ENCODE data around the gene SLC39A5. TPM values are rescaled to one million over a fixed set of nuclear protein-coding genes. Genes with fewer than 3 reads are reported as not detected.

SLC39A5 gene
- total RNA-seq, 6 experiments from 2014 or later = 0.10 TPM; not detected in 5

DNA sequence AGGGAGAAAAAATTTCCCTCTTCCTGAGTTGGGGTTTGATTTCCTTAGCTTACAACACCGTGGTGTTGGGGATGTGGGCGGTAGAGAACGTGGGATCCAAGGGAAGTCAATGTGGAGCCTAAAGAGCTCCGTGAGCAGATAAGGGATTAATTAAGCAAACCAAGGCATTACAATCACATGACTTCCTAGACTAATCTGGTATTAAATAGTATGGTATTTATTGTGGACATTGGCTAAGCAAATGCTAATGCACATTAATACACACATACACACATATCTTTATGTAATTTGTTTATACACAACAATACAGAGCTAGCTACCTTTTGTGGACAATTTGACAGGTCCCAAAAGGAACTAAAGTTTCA, 7.3 kb upstream of the SLC39A5 start:
- DNase-seq = no peak
- Mint-ChIP-seq H3K27me3 (ENCODE audit: insufficient read depth) (peaks cover 9% of the 10 kb centered on the region), H3K9me3 (no peaks in the 10 kb centered on the region), H3K4me1 (ENCODE audit: low read depth) (peaks cover 32% of the 10 kb centered on the region), H3K36me3 (ENCODE audit: low read depth) (no peaks in the 10 kb centered on the region), H3K27ac (peak overlapping the region; percentile 96), H3K4me3 (peak overlapping the region; percentile 94)
- no peak for TF ChIP-seq CTCF (IDR thresholded peaks at IDR 0.05)

GRCh38 chr12:56223571-56224101, 6.2 kb upstream of the SLC39A5 start:
- DNase-seq = no peak
- no peaks in the 10 kb centered on the region for H3K9me3 Mint-ChIP-seq
- no peak for TF ChIP-seq CTCF (IDR thresholded peaks at IDR 0.05)
- H3K4me1 Mint-ChIP-seq (ENCODE audit: low read depth) = peaks cover 32% of the 10 kb centered on the region
- peaks cover 9% of the 10 kb centered on the region for H3K27me3 Mint-ChIP-seq (ENCODE audit: insufficient read depth)
- peak overlapping the region; percentile 88 for H3K27ac Mint-ChIP-seq
- no peaks in the 10 kb centered on the region for H3K36me3 Mint-ChIP-seq (ENCODE audit: low read depth)
- H3K4me3 Mint-ChIP-seq = peak overlapping the region; percentile 90

GRCh38 chr12:56224102-56224701, 5.6 kb upstream of the SLC39A5 start, which contains the start of gene NABP2:
Gene NABP2, plus strand, starts transcription at chr12:56224342. Its CDS starts 515 bp downstream, at chr12:56224857.
- H3K4me1 Mint-ChIP-seq (ENCODE audit: low read depth) = peaks cover 32% of the 10 kb centered on the region
- H3K27me3 Mint-ChIP-seq (ENCODE audit: insufficient read depth) = peaks cover 9% of the 10 kb centered on the region
- peak; percentile 93 for TF ChIP-seq CTCF (IDR thresholded peaks at IDR 0.05)
- DNase-seq = peak; percentile 97
- no peaks in the 10 kb centered on the region for H3K9me3 Mint-ChIP-seq
- no peaks in the 10 kb centered on the region for H3K36me3 Mint-ChIP-seq (ENCODE audit: low read depth)
- peak within 1 kb of the TSS; percentile 88 for H3K27ac Mint-ChIP-seq
- peak within 1 kb of the TSS; percentile 90 for H3K4me3 Mint-ChIP-seq

- H3K4me3 Mint-ChIP-seq = peak overlapping the region; percentile 90
- TF ChIP-seq CTCF (IDR thresholded peaks at IDR 0.05) = no peak
- no peaks in the 10 kb centered on the region for H3K9me3 Mint-ChIP-seq
- DNase-seq = no peak
- H3K27ac Mint-ChIP-seq = peak overlapping the region; percentile 69
- H3K27me3 Mint-ChIP-seq (ENCODE audit: insufficient read depth) = peaks cover 9% of the 10 kb centered on the region
- H3K4me1 Mint-ChIP-seq (ENCODE audit: low read depth) = peaks cover 32% of the 10 kb centered on the region
- H3K36me3 Mint-ChIP-seq (ENCODE audit: low read depth) = no peaks in the 10 kb centered on the region
Observed at GRCh38 chr12:56224954-56225353, 4.9 kb upstream of the SLC39A5 start.

GRCh38 chr12:56229082-56229481, 769 bp upstream of the SLC39A5 start:
- H3K36me3 Mint-ChIP-seq (ENCODE audit: low read depth) = no peaks in the 10 kb centered on the region
- H3K9me3 Mint-ChIP-seq = no peaks in the 10 kb centered on the region
- no peak overlapping the region for H3K4me3 Mint-ChIP-seq
- peaks cover 11% of the 10 kb centered on the region for H3K4me1 Mint-ChIP-seq (ENCODE audit: low read depth)
- DNase-seq = no peak
- no peak for TF ChIP-seq CTCF (IDR thresholded peaks at IDR 0.05)
- H3K27me3 Mint-ChIP-seq (ENCODE audit: insufficient read depth) = peaks cover 6% of the 10 kb centered on the region; the same call in 1 of the 2 replicates
- no peak overlapping the region for H3K27ac Mint-ChIP-seq
